PFSK-1 (cell line): ENCODE results near the gene SCUBE1.

Experiments used
- FOXP2 ChIP-seq: optimal IDR thresholded peaks from 2 replicates; pipeline ENCODE3; 2011; ENCODE audit warnings: borderline replicate concordance, control low read depth, inconsistent platforms; ENCODE audit not compliant: insufficient read depth; ENCODE audit errors: extremely low read length, extremely low read depth
- POLR2AphosphoS5 ChIP-seq: IDR thresholded peaks from 2 replicates; pipeline ENCODE4 v1.6.1; 2012; ENCODE audit warnings: low read depth, mild to moderate bottlenecking, control low read depth, low read length, moderate library complexity
- REST ChIP-seq, 2 experiments: IDR thresholded peaks; 2 replicates each; pipeline versions ENCODE4 v1.6.1 to v1.8.0; 2011 to 2012; ENCODE audit warnings: low read depth in 2 of 2, low read length in 2 of 2, control low read depth in 1 of 2, inconsistent platforms in 1 of 2, mild to moderate bottlenecking in 1 of 2, moderate library complexity in 1 of 2; ENCODE audit not compliant: insufficient read depth in 1 of 2
- SIN3A ChIP-seq: IDR thresholded peaks from 2 replicates; pipeline ENCODE4 v1.6.1; 2012; ENCODE audit warnings: mild to moderate bottlenecking, low read length, moderate library complexity, borderline replicate concordance; ENCODE audit not compliant: insufficient read depth
- TAF1 ChIP-seq: IDR thresholded peaks from 2 replicates; pipeline ENCODE4 v1.6.1; 2012; ENCODE audit warnings: low read length, control low read depth, borderline replicate concordance; ENCODE audit not compliant: insufficient read depth

The SCUBE1 gene

GRCh38 chr22:43198936-43199335, 144.2 kb downstream of the SCUBE1 start:
- TF ChIP-seq POLR2AphosphoS5 (no peak), FOXP2 (no peak), TAF1 (no peak), SIN3A (no peak), REST (IDR thresholded peaks at IDR 0.05; ENCODE audit: insufficient read depth in 1 of 2, low read depth in 2 of 2, low read length in 2 of 2) (no peak)

GRCh38 chr22:43198126-43198525, 145.0 kb downstream of the SCUBE1 start:
- no peak for TF ChIP-seq POLR2AphosphoS5
- TF ChIP-seq SIN3A = no peak
- TF ChIP-seq FOXP2 = no peak
- TF ChIP-seq REST (IDR thresholded peaks at IDR 0.05; ENCODE audit: insufficient read depth in 1 of 2, low read depth in 2 of 2, low read length in 2 of 2) = no peak
- no peak for TF ChIP-seq TAF1

GRCh38 chr22:43197271-43197941, 145.8 kb downstream of the SCUBE1 start:
- no peak for TF ChIP-seq FOXP2
- TF ChIP-seq REST (IDR thresholded peaks at IDR 0.05; ENCODE audit: insufficient read depth in 1 of 2, low read depth in 2 of 2, low read length in 2 of 2) = no peak
- no peak for TF ChIP-seq POLR2AphosphoS5
- no peak for TF ChIP-seq SIN3A
- no peak for TF ChIP-seq TAF1

- no peak for TF ChIP-seq FOXP2
- TF ChIP-seq SIN3A = no peak
- no peak for TF ChIP-seq REST (IDR thresholded peaks at IDR 0.05; ENCODE audit: insufficient read depth in 1 of 2, low read depth in 2 of 2, low read length in 2 of 2)
- no peak for TF ChIP-seq TAF1
- TF ChIP-seq POLR2AphosphoS5 = no peak
These were observed 151.3 kb downstream of the SCUBE1 start for GRCh38 chr22:43191831-43192230.
